HS-5 (cell line): ENCODE results near the gene DNAH8.

Experiments
- DNase-seq: peaks from one replicate; pipeline ENCODE4 v3.0.0-alpha.2; 2012; ENCODE audit warnings: low read depth

Gene DNAH8

DNA sequence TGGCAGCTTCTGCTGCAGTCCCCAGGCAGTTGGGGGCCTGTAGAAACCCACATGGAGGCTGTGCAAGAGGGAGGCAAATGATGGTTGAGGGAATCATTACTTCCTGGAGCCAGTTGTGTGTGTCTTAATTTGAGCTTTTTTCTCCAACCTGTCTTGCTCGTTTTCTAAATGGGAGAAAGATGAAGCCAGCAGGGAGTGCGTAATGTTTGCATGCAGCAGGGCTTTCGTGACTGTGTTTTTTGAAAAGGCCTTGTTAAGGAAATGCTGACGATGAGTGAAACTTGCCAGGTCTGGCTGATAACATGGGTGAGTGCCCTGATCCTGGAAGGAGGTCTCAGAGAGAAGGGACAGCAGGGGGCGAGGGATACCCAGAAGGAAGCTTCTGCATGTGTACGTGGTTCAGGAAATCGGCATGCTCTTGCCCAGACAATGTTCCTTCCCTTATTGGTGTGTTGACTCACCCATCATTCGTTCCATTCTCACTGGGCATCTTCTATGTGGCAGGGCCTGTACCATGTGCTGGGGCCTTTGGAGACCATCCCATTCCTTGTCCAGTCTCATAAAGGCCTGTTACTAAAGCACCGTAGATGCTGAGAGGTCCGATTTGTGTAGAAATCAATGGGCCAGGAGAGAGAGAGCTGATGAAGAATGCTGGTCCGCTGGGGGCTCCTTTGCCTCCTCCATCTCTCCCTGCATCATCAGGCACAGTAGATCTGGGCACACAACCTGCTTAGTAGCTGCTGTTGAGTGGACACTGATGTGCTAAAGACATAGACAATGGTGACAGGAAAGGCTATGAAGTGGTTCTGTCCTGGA lies 360.9 kb downstream of the DNAH8 start:
- DNase-seq: no peak

DNA sequence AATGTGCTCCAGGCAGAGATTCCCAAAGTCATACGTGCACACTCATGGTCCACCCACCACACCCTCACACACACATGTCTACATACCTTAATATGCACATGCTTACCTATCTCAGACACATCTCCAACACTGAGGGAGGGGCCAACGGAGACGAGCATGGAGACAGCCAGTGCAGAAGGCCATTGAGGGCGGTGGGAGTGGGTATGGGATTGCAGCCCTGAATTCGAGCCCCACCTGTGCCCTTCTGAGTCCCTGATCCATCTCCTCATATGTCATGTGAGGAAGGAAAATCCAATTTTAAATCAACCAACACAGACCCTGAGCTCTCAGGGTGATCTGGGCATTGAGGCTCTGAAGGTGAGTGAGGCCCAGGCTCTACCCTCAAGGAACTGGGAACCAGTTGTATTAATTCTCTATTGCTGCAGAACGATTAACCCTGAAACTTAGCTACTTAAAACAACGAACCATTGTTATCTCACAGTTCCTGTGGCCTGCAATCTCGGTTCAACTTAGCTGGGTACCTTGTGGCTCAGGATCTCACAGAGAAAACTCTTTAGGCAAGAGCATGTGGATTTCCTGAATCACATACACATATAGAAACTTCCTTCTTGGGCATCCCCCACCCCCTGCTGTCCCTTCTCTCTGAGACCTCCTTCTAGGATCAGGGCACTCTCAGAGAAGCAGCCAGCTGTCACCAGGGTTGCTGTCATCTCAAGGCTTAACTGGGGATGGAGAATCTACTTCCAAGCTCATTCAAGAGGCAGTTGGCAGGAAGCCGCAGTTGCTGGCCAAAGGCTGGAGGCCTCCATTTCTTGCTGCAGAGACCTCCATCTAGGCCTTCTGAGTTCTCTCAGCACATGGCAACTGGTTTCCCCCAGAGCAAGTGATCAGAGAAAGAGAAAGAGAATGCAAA lies 361.8 kb downstream of the DNAH8 start:
- no peak for DNase-seq

DNA sequence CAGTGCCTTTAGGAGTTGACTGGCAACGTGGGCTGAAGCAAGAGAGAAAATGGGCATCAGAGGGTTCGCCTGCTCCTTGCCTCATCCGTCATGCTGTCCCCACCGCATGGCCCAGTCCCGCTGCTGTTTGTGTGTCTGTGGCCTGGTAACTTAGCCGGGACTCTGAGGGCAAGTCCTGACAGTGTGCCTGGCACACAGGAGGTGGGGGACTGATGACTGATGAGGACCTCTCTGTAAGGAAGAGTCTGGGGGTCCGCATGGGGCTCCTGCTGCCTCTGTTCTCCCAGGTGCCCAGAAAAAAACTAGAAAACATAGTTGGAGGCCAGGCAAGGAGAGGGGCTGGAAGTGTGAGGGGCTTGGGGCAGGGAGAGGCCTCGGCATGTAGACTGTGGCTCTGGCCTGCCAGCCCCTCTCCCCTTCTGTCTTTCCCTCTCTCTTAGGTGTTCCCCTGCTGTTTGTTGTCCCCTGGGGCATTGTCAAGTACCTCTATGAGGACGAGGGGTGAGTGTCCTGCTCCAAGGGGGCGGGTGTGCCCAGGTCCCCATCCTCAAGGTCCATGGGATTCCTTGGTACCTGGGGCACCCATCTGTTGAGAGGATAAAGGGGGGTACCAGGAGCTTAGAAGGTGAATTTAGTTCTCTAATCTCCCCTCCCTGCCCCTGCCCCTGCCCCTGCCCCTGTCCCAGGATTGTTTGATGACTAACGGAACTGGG lies 362.9 kb downstream of the DNAH8 start:
- DNase-seq: no peak

DNA sequence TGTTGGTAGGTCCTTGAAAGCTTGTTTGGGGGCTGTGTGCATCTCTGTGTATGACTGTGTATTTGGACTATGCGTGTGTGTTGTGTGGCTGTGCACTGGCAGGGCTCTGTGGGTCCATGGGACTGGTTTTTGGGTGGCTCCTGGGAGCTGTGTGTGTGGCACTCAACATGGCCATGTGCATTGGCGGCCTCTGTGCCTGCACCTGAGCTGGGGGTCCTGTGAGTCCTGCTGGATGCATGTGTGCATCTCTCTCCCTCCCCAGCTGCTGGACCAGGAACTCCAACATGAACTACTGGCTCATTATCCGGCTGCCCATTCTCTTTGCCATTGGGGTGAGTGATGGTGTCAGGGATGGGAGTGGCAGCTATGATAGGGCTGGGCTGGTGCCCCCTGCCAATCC lies 363.6 kb downstream of the DNAH8 start:
- DNase-seq: no peak

DNA sequence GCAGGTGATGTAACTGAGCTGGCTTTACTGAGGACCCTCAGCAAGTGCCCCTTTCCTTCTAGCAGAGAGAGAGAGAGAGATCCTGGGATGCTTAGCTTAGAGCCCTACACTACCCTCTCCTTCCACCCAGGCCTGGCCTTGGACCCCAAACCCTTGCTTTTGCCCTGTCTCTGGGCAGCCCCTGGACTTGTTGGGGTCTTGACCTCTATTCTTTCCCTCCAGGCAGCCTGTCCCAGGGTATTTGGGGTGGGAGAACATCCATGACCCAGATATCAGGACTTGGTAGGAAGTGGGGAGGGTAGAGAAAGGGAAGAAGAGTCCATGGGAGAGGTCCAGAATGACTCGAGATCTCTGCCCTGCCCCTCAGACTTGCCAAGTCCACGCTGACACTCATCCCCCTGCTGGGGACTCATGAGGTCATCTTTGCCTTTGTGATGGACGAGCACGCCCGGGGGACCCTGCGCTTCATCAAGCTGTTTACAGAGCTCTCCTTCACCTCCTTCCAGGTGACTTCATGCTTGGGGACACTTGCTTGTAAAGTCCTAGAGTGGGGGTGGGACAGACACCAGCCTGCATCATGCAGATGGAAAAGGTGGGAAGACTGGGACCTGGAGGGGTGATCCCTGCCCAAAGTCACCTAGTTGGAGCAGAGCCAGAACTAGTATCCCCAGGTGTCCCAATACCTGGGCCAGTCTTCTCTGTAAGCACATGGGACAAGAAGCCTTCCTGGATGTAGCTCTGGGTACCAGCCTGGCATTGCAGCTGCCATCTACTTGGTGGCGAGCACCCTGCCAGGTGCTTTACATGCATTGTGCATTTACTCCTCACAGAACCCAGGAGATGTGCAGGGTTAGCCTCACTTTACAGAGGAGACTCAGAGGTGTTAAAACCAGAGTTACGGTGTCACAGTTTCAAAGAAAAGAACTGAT lies 364.4 kb downstream of the DNAH8 start:
- DNase-seq: no peak
